22Rv1 (cell line): ENCODE data around the gene MEPE.
"Not testable (repeated sequence)": the region's sequence is repeated elsewhere in the genome, so short reads cannot be mapped to it uniquely, and the experiment has no call there.

ENCODE experiments used
- H3K27ac ChIP-seq: fragments of 450-650 bp; 2 replicates; pipeline ENCODE4 v1.5.1; 2017
- ZFX ChIP-seq: fragments of 450-650 bp; IDR thresholded peaks from 2 replicates; pipeline ENCODE4 v1.6.1; 2017; ENCODE audit warnings: antibody characterized with exemption, borderline replicate concordance
- TF ChIP-seq, protein P1 (sequence below): fragments of 450-650 bp; IDR thresholded peaks from 2 replicates; pipeline ENCODE4 v1.5.1; 2017; ENCODE audit warnings: mild to moderate bottlenecking

Gene MEPE

GRCh38 chr4:87880106-87880505 lies 47.3 kb downstream of the MEPE start:
- no peak overlapping the region for H3K27ac ChIP-seq
- TF ChIP-seq ZFX: no peak
- TF ChIP-seq, protein P1, sequence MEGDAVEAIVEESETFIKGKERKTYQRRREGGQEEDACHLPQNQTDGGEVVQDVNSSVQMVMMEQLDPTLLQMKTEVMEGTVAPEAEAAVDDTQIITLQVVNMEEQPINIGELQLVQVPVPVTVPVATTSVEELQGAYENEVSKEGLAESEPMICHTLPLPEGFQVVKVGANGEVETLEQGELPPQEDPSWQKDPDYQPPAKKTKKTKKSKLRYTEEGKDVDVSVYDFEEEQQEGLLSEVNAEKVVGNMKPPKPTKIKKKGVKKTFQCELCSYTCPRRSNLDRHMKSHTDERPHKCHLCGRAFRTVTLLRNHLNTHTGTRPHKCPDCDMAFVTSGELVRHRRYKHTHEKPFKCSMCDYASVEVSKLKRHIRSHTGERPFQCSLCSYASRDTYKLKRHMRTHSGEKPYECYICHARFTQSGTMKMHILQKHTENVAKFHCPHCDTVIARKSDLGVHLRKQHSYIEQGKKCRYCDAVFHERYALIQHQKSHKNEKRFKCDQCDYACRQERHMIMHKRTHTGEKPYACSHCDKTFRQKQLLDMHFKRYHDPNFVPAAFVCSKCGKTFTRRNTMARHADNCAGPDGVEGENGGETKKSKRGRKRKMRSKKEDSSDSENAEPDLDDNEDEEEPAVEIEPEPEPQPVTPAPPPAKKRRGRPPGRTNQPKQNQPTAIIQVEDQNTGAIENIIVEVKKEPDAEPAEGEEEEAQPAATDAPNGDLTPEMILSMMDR: no peak

DNA sequence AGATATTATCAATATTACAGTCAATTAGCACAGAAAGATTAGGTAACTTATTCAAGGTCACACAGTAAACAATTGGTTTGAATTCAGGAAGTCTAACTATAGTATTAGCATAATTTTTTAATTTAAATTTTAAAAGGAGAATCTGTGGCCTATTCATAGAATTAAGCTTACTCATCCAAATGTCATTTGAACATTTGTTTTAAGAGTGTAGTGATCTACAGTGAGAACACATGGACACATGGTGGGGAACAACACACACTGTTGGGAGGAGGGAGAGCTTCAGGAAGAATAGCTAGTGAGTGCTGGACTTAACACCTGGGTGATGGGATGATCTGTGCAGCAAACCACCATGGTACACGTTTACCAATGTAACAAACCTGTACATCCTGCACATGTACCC lies 48.3 kb downstream of the MEPE start:
- TF ChIP-seq, protein P1: no peak
- no peak for TF ChIP-seq ZFX
- H3K27ac ChIP-seq: no peak overlapping the region

DNA sequence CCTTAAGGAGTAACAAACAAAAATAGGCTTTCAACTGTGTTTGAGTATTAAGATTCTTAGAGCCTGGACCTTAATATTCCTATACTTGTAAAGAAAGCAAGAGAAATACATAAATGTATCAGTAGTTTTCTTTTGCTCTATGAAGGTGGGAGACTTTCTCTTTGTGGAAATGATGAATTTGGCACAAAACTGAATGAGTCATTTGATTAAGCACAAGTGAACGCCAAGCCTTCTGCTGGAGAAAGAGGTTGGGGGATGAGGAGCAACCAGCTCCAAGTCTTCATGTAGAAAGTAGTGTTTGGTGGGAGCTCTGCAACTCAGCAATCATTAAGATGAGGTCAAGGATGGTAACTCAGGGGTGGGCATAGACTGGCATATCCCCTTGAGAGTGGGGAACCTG lies 49.6 kb downstream of the MEPE start:
- no peak overlapping the region for H3K27ac ChIP-seq
- TF ChIP-seq, protein P1: no peak
- no peak for TF ChIP-seq ZFX

DNA sequence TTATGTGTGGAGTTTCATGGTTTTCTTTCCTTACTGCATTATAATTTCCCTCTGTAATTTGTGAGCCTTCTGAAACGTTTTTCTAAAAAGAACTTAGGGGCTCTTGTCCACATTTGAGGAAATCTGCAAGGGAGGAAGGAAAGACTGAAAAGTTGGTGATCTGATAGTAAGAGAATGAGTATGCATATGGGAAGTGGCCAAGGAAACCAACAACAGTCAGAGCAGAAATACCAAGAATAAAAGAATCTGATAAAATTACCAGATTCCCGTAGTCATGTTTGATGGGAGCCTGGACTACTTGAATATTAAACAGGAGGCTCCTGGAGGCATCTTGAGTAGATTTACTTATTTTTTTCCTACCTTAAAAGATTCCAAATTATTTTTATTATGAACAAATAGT lies 50.1 kb downstream of the MEPE start:
- no peak overlapping the region for H3K27ac ChIP-seq
- no peak for TF ChIP-seq ZFX
- TF ChIP-seq, protein P1: no peak

GRCh38 chr4:87884976-87885549 lies 52.3 kb downstream of the MEPE start:
- H3K27ac ChIP-seq: no peak overlapping the region

DNA sequence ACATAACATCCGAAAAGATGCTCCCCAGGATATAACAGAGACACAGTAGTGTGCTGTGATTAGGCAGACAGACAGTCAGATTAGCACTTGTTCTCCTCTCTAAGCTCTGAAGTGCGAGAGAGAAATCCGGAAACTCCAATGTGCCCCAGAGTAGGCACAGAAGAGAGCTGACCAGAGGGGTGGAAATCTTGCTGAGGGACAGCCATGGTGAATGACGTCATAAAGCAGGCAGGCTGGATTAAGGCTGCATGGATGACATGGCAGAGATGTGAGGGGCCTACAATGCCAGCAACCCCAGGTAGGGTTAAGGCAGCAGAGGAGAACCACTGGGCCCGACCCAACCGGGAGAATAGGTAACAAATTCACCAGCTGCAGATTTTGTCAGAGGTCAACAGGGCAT lies 53.3 kb downstream of the MEPE start:
- TF ChIP-seq ZFX: no peak
- TF ChIP-seq, protein P1: no peak
- no peak overlapping the region for H3K27ac ChIP-seq

More at GRCh38 chr4:87884976-87885549, 52.3 kb downstream of the MEPE start:
- TF ChIP-seq, protein P1: no peak
- TF ChIP-seq ZFX: no peak

GRCh38 chr4:87890753-87891152 lies 58.0 kb downstream of the MEPE start:
- not testable (repeated sequence) for H3K27ac ChIP-seq
